ENCODE results near the gene PLCL2.

- TF ChIP-seq CTCF (IDR thresholded peaks at IDR 0.05) (no peak), EZH2 (IDR thresholded peaks at IDR 0.05) (no peak), EZH2phosphoT487 (IDR thresholded peaks at IDR 0.05) (no peak)
Measured at GRCh38 chr3:16936233-16936632, 51.5 kb downstream of the PLCL2 start.
